DND-41 (cell line): ENCODE results near the gene GPR176.

Source experiments
- CTCF ChIP-seq: IDR thresholded peaks from 2 replicates; pipeline ENCODE4 v1.5.1; 2012; ENCODE audit warnings: borderline replicate concordance, low read length, moderate library complexity, mild to moderate bottlenecking; ENCODE audit not compliant: poor library complexity, severe bottlenecking; ENCODE audit errors: extremely low read depth
- EZH2 ChIP-seq: IDR thresholded peaks from 3 replicates; pipeline ENCODE4 v1.6.1; 2012; ENCODE audit warnings: borderline replicate concordance, low read depth, mild to moderate bottlenecking, moderate library complexity, low read length, inconsistent platforms; ENCODE audit not compliant: severe bottlenecking

DNA sequence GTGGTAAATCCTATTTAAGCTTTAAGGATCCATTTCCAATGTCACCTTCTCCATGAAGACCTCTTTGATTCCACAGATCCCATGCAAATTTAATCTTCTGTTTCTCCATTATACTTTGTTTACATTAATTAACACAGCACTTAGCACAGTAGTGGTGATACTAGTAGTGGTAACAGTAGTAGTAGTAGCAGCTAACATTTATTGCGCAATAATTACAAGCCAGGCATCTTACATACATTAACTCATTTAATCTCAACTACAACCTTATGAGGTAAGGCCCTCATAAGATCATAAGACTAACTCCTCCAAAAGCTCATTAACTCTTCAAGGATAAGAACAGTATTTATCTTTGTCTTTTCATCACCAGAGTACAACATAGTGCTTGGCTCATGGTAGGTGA lies 82.6 kb downstream of the GPR176 start:
- TF ChIP-seq CTCF (no peak), EZH2 (no peak)
